NCI-H82 treated with DMSO at 0.1 percent for 48 hours (cell line): ENCODE measurements around the gene TBCK.

Source experiments
- DNase-seq: peaks from one replicate; lab custom pipeline; 2025; ENCODE audit not compliant: unreplicated experiment; lab: John Stamatoyannopoulos, UW

The TBCK gene

GRCh38 chr4:105996845-105997244 lies 319.2 kb downstream of the TBCK start:
- no peak for DNase-seq

- no peak for DNase-seq
Observed at GRCh38 chr4:105994841-105995501, 321.0 kb downstream of the TBCK start.

- no peak for DNase-seq
Observed at GRCh38 chr4:105994061-105994460, 321.9 kb downstream of the TBCK start.

- DNase-seq: no peak
Observed at GRCh38 chr4:105992641-105993305, 323.2 kb downstream of the TBCK start.

- no peak for DNase-seq
Observed at GRCh38 chr4:105991726-105992125, 324.3 kb downstream of the TBCK start.
